GM12891 (cell line): ENCODE data around the gene PGP.

Source experiments
- PAX5 ChIP-seq: IDR thresholded peaks from 2 replicates; pipeline ENCODE4 v1.6.1; 2011; ENCODE audit warnings: low read length, moderate library complexity, mild to moderate bottlenecking; ENCODE audit not compliant: insufficient read depth, severe bottlenecking
- POLR2A ChIP-seq: IDR thresholded peaks from 2 replicates; pipeline ENCODE4 v1.6.1; 2011; ENCODE audit warnings: low read depth, low read length, control low read depth
- POLR2AphosphoS5 ChIP-seq: IDR thresholded peaks from 2 replicates; pipeline ENCODE4 v1.6.1; 2011; ENCODE audit warnings: low read depth, low read length, control low read depth
- POU2F2 ChIP-seq: IDR thresholded peaks from 2 replicates; pipeline ENCODE4 v1.6.1; 2011; ENCODE audit warnings: low read depth, mild to moderate bottlenecking, control low read depth, low read length, moderate library complexity
- SPI1 ChIP-seq: IDR thresholded peaks from 2 replicates; pipeline ENCODE4 v1.6.1; 2011; ENCODE audit warnings: low read depth, low read length, control low read depth
- TAF1 ChIP-seq: IDR thresholded peaks from 2 replicates; pipeline ENCODE4 v1.6.1; 2011; ENCODE audit warnings: low read depth, low read length, control low read depth

GRCh38 chr16:2188395-2188794 is 26.2 kb downstream of the PGP start:
- no peak for TF ChIP-seq POLR2A
- no peak for TF ChIP-seq TAF1
- TF ChIP-seq PAX5: no peak
- no peak for TF ChIP-seq POLR2AphosphoS5
- TF ChIP-seq POU2F2: no peak
- no peak for TF ChIP-seq SPI1
